AG09309 (cell line): ENCODE data around the gene S100A14.

ENCODE experiments used
- DNase-seq: peaks from one replicate; pipeline ENCODE4 v3.0.0-alpha.2; 2010; ENCODE audit warnings: low read depth
- H3K4me3 ChIP-seq: 2 replicates; pipeline ENCODE4 v1.5.1; 2011; ENCODE audit warnings: mild to moderate bottlenecking, low read depth, low read length, moderate library complexity; ENCODE audit not compliant: control insufficient read depth
- TF ChIP-seq, protein P1 (sequence below): IDR thresholded peaks from 2 replicates; pipeline ENCODE4 v1.5.1; 2011; ENCODE audit warnings: mild to moderate bottlenecking, low read depth, low read length, inconsistent platforms; ENCODE audit not compliant: insufficient read depth, control insufficient read depth; ENCODE audit errors: missing control alignments

The S100A14 gene

DNA sequence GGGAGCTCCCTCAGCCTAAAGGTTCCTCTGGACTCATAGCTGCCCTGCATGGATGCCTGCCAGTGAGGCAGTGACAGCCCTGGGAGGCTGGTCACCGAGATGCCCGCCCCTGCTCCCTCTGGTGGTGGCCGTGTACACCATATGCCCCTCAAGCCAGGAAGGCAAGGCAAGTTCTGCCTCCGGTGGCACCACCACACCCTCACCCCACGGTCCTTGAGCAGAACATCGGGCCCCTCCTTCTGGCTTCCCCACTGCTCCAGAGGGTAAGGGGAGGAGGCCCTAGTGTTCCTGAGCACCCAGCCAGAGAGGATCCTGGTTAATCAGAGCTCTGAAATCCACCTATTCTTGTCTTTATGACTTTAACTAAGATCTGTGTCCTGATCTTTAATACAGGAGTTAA lies 1.5 kb upstream of the S100A14 start:
- DNase-seq = no peak
- TF ChIP-seq, protein P1, sequence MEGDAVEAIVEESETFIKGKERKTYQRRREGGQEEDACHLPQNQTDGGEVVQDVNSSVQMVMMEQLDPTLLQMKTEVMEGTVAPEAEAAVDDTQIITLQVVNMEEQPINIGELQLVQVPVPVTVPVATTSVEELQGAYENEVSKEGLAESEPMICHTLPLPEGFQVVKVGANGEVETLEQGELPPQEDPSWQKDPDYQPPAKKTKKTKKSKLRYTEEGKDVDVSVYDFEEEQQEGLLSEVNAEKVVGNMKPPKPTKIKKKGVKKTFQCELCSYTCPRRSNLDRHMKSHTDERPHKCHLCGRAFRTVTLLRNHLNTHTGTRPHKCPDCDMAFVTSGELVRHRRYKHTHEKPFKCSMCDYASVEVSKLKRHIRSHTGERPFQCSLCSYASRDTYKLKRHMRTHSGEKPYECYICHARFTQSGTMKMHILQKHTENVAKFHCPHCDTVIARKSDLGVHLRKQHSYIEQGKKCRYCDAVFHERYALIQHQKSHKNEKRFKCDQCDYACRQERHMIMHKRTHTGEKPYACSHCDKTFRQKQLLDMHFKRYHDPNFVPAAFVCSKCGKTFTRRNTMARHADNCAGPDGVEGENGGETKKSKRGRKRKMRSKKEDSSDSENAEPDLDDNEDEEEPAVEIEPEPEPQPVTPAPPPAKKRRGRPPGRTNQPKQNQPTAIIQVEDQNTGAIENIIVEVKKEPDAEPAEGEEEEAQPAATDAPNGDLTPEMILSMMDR = peak; percentile 68
- no peak overlapping the region for H3K4me3 ChIP-seq

DNA sequence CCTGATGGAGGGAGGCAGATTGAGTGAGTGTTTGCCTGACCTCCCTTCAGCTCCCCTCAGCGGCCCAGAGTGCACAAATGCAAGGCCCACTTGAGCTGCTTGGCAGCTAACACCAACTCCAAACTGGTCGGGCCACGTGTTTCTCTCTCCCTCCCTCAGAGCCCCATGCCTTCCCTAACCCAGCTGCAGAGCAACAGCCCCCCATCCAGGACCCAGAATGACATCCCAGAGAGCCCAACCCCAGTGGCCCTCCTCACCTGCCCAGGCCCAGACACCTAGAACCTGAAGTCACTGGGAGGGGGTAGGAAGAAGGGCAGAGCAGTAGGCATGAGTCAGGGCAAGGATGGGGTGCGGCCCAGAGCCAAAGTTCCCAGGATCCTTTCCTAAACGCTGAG lies 789 bp upstream of the S100A14 start:
- no peak for DNase-seq
- no peak overlapping the region for H3K4me3 ChIP-seq
- TF ChIP-seq, protein P1 = no peak

DNA sequence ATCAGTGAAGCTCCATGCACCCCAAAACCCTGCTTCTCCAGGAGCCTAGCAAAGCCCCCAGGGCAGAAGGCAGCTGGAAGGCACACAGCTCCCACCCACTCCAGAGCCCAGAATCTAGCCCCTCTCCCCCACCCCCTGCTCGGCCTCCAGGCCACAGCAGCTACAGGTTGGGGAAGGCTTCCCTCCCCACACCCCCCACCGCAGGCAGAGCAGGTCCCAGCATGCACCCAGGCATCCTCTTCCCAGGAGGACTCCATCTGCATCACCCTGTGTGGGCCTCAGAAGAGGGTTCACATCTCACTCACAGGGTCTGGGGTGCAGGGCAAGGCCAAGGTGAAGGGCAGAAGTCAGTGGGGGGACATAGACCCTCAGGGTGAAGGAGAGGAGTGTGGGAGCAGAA lies 719 bp downstream of the S100A14 start:
- TF ChIP-seq, protein P1 = no peak
- no peak for DNase-seq
- H3K4me3 ChIP-seq = no peak overlapping the region

DNA sequence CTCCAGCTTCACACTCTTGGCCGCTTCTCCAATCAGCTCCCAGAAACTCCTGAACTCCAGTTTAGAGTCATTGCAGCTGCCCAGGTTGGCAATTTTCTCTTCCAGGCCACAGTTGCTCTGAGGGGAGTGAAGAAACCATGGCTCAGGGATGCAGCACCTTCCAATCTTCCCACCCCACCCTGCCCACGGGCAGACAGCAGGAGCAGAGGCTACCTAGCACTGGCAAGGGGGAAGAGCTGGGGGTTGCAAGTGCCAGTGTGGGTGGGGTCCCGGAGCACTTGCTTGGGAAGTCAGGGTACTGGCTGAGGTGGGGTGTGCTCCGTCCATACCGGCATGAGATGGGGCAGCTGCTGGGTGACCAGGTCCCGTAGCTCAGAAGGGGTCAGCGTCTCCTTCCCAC lies 1.2 kb downstream of the S100A14 start:
- no peak for DNase-seq
- TF ChIP-seq, protein P1 = no peak
- no peak overlapping the region for H3K4me3 ChIP-seq

DNA sequence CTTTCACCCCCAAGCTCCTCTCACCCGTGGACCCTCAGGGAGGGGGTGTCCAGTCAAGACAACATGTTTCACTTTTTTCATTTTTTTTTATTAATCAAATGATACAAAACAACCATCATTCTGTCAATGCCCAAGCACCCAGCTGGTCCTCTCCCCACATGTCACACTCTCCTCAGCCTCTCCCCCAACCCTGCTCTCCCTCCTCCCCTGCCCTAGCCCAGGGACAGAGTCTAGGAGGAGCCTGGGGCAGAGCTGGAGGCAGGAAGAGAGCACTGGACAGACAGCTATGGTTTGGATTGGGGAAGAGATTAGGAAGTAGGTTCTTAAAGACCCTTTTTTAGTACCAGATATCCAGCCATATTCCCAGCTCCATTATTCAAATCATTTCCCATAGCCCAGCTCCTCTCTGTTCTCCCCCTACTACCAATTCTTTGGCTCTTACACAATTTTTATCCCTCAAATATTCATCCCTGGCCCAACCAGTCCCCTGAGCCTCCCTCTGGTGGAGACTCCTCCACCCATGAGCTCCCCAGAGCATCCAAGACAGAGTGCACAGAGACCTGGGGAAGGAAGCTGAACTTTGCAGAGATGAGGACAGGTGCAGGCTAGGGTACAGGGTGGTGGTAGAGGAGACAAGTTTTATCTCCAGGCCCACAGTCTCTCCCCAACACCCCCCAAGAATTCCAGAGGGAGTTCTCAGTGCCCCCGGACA lies 1.8 kb downstream of the S100A14 start:
- TF ChIP-seq, protein P1 = peak; percentile 33
- no peak for DNase-seq
- no peak overlapping the region for H3K4me3 ChIP-seq

DNA sequence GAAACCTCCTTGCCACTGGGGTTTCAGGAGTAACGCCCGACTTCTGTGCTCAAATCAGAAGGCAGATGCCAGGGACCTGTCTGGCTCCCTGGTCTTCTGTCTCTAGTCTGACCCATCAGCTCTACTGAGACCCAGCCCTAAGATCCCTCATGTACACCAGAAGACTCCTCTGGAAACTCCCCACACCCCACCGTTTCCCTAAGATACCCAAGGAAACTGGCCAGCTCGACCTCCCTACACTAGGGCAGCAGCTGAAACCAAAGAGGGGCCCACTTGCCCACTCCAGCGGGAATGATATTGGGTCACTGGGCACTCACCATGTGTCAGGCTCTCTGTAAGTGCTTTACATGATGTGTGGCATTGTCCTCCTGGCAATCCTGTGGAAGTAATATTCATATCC lies 2.7 kb downstream of the S100A14 start:
- peak overlapping the region; percentile 69 for H3K4me3 ChIP-seq
- no peak for DNase-seq
- TF ChIP-seq, protein P1 = no peak

DNA sequence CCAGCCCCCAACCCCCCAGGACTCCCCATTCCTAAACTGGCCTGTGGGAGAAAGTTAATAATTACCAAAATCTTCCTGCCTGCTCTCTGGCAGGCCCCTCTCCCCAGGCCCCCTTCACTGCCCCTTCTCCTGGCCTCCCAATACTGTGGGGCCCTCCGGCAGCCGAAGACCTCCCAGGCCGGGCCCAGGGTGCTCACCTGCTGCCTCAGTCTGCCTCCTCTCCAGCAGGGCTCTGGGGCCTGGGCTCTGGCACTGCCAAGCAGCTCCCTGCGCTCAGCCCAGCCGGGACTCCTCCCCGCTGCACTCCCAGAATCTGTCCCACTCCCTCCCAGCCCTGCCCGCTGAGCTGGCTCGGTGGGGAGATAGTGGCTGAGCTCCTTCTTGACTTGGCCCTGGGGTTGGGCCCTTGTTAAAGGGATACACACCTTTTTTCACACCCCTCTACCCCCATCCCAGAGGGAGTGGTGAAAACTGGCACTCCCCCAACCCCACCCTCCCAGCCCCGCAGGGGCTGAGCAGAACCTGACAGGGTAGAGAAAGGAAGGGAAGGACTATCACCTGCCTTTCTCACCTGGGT lies 3.3 kb downstream of the S100A14 start, which contains the start of gene S100A16:
Gene S100A16 (minus strand): TSS at position 383 of the 577 bp plus-strand sequence. CDS start 4,986 bp downstream, outside the sequence.
- H3K4me3 ChIP-seq = peak within 1 kb of the TSS; percentile 69
- TF ChIP-seq, protein P1 = no peak
- no peak for DNase-seq
